Activated T-helper 1 cell treated with anti-CD3 and anti-CD28 coated beads, Interleukin-2, amount 50 U/mL, for 16 hours (primary cell): ENCODE data around the gene XDH.

ENCODE experiments used
- DNase-seq, 2 donors: peaks; one replicate each; pipeline ENCODE4 v3.0.0-alpha.2; 2020; ENCODE audit warnings: low read depth in 1 of 2, low spot score in 1 of 2

The XDH gene

DNA sequence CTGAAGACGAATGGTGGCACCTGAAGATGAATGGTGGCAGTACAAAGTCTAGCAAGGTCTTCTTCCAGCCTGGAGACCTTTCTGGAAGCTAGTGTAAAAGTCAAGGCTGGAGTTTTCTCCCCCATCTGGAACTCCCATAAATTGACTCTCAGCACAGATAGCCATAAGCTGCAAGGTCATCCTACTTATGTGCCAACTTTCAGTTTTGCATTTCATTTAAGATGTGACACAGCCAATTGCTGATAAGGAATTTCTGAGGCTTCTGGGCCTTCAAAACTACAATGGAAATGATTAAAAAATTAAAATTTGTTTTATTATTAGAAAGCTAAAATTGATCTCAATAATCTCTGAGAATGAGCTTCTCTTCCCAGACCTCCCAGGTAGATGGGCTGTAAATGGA, 10.2 kb downstream of the XDH start:
- no peak for DNase-seq

DNA sequence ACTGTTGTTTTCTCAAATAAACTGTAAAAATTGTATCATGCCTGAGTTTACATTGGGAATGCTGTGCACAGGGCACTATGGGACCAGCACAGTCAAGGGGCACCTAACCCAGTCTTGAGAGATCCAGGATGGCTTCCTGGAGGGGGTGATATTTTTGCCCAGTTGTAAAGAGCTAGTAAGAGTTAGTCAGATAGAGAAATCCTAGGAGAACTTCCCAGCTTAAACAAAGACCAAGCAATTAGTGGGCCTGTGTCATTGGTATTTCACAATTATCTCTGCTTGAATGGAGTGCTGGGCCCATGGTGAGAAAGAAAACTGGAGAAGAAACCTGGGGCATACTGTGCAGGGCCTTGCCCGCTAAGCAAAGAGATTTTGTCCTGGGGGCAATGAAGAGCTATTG, 12.2 kb downstream of the XDH start:
- DNase-seq = no peak

DNA sequence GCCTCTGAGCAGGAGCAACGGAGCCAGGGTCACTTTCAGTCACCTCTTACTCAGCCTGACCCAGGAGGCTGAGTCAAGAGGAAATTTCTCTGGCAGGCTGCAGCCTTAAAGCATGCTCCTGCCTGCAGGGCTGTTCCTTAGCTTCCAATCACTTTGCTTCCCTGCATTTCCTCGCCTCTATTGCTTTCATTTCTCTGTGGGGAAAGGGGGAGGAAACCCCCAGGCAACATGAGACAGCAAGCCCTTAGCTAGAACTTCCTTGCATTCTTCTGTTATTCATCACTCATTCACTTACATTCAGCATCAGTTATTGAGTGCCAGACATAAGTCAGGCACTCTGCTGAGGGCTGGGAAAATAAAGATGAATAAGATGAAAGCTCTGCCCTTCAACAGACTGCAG, 13.0 kb downstream of the XDH start:
- DNase-seq = no peak

DNA sequence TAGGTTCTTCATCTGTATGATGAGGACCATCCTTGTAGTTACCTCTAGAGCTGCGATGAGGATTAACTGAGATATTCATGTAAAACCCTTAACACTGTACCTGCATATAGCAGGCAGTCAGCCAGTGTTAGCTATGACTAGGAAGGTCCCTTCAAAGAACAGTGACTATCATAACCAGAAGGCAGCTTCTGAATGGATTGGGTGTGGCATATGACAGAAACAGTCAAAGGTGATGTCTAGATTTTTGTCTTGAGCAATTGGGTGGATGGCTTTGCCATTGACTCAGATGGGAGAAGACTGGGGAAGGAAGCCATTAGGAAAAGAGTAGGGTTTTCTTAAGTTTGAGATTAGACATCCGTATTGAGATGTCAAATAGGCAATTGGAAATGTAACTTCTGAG, 15.7 kb downstream of the XDH start:
- no peak for DNase-seq

DNA sequence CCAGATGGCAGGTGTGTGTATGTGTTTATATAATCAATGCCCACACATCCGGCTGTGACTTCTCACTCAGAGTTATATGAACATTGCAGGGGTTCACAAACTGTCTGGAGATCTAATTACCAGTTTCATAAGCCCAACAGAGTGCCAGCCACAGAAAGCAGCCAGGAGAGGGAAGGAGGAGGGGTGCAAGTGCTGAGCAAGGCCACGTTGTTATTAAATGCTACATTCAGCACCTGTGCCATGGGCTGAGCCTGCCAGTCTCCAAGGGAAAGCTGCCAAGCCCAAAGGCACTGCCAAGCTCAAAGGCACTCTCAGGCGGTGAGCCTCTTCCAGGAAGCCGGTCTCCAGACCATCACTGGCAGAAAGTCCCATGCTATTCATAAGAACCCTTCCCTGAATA, 17.4 kb downstream of the XDH start:
- no peak for DNase-seq

DNA sequence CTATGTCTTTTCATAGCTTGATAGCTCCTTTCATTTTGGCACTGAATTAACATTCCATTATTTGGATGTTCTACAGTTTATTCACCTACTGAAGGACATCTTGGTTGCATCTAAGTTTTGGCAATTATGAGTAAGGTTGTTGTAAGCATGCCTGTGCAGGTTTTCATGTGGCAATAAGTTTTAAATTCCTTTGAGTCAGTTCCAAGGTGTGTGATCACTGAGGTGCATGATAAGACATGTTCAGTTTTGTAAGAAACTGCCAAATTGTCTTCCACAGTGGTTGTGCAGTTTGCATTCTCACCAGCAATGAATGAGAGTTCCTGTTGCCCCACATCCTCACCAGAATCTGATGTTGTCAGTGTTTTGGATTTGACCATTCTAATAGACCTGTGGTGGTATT, 24.2 kb downstream of the XDH start:
- DNase-seq = no peak

DNA sequence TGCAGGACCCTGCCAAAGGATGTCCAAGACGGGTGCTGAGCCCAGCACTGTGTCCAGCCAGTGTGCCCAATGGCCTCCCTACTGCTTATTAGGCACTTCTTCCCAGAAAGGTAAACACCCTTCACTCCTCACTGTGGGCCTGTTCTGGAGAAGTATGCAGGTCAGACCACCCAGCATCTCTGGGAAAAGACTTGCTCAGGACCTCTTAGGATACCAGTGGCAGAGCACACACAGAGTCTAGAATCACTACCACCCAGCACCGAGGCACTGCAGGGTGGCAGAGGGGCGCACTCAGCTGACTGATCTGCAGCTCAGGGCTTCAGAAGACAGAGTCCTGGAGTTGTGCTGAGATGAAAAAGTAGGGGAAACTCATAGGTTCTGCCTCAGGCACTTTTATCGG, 25.8 kb downstream of the XDH start:
- no peak for DNase-seq

DNA sequence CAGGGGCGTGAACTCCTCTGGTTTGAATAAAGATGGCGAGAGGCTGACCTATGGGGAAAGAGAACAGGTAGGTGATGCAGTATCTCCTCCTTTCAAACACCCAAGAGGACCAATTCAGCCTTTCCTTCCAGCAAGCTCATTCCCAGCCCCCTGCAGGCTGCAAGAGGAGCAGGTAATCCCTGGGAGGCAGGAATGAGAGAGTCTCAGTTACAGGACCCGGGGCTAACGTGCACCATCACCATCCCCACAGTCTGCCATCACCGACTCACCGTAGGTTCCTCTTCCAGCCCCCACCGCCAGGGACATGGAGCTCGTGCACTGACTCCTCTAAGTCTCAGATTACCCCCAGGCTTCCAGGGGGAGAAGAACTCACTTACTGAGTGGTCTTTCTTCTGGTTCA, 26.7 kb downstream of the XDH start:
- DNase-seq = no peak

DNA sequence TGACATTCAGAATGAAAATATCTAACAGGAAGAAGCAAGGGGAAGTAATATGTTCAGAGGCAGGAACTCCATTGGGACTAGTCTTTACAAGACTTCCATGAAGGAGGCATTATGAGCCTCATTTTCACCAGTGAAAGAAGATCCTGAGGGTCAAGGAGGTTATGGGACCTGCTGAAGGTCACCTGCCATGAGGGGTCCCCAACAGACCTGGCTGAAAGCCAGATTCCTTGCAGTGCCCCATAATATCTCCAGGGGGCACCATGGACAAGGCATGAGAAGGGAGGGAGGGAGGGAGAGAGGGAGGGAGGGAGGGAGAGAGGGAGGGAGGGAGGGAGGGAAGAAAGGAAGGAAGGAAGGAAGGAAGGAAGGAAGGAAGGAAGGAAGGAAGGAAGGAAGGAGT, 27.9 kb downstream of the XDH start:
- no peak for DNase-seq

DNA sequence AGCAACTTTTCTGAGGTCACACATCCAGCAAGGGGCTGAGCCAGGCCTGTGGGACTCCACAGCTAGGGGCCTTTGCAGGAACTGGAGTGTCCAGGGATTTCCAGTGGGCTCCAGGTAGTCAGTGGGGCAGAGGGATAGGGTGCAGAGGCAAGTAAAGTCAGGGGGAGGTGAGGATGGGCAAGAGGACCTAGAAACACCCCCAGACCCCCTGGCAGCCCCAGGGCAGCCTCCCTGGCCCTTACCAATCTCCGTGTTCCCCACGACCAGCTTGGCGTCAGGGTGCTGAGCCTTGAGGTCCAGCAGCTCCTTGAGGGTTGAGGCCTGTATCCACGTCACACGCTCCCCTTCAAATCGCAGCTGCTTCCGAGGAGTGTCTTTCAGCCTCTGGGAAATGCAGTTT, 28.4 kb downstream of the XDH start:
- DNase-seq = no peak

DNA sequence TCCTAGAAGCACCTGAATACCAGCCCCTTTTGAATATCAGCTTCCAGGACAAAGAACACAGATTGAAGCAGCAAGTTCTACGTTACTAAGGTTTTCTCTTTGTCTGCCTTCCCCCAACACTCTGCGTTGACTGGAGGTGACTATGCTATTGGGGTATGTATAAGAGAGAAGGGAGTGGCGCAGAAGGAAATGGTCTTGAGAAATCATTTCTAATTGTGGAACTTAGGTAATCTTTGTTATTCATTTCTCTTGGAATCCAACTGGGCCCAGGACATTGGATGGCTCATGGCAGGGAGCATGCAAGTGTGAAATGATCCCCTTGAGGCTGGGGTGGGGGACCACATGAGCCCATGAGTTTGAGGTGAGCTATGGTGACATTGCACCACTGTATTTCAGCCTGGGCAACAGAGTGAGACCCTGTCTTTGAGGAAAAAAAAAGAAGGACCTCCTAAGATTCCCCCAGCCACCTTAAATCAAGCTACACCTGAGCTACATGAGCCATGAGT, 29.7 kb downstream of the XDH start:
- no peak for DNase-seq

DNA sequence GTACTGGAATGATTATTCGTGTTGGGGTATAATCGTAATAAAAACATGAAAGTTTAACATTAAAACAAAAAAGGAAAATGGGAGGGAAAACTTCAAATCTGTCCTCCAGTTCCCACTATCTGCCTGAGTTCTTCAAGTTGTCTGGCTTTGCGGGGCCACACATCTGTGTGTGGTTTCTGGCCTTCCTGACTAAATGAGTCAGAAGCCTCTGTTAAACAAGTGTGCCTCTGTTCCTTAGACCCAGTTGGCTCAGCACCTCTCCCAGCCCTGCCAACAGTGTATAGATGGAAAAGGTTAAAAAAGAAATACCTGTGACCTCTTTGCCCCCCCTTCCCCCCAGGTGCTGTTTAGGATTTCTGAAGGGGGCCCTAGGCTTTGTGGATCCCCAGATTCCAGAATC, 30.2 kb downstream of the XDH start:
- no peak for DNase-seq

DNA sequence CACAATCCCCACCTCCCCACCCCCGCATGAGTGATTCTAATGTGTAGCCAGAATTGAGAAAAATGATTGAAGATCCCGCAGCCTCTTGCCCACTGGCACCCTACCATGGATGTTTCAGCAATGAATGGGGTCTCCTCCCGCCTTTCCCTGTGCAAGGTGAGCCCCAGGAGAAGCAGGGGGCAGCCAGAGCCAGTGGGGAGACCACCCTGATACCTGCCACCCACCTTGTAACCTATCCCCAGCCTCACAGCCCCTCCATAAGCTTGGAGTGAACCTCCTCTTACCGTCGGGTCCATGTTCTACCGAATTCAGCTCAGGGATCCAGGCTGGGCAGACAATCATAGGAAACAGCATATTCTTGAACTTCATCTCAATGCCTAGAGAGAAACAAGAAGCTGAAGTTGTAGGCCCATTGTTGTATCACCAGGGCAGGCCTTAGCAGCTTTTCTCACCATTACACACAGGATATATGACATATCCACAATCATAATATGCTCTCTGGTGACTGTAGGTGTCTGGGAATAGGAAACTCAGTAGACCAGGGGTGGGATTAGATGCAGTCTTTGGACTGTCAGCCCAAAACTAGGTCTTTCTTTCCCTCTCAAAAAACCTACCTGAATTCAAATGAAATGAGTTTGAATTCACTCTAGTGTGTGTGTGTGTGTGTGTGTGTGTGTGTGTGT, 30.9 kb downstream of the XDH start:
- no peak for DNase-seq

DNA sequence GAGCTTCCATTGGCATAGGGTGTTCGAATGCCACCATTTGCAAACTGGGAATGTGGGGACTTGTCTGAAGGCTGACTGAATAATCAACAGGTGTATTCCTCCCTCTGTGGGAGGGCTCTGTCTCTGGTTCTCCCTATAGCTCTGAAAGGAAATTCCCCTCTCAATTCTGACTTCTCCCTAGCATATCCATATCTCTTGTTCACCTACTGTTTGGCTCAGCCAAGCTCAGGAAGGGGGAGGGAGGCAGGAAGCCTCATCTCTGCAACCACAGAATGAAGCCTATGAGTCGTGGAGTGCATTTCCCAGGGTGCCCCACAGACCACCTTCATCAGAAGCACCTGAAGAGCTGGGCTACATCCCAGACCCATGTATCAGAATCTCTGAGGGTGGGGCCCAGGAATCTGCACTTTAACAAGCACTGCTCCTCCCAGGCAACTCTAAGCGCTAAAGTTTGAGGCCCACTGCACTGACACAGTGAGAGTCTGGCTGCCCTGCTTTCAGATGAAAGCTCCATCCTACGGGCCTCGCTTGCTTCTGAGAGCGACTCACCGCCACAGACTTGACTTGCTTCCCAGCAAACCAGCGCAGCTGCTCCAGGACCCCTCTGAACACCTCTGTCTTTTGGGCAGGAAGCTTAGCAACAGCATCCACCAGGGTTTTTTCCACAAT, 32.0 kb downstream of the XDH start:
- no peak for DNase-seq

DNA sequence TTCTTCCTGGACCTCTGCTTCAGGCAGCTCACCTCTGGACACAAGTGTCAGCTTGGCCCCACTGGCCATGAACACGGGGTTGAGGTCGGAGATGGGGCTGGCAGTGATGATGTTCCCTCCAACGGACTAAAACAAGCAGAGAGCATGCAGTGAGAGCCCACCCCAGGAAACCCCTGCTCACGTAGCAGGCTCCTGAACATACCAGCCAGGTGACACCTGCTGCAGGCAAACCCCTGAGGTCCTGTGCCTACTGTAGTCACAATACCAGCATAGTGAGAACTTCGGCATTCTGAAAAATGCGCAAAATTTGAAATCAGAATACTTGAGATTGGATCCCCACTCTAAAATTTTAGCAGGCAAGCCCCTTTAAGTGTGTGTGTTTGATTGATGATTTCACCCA, 32.9 kb downstream of the XDH start:
- DNase-seq = no peak

DNA sequence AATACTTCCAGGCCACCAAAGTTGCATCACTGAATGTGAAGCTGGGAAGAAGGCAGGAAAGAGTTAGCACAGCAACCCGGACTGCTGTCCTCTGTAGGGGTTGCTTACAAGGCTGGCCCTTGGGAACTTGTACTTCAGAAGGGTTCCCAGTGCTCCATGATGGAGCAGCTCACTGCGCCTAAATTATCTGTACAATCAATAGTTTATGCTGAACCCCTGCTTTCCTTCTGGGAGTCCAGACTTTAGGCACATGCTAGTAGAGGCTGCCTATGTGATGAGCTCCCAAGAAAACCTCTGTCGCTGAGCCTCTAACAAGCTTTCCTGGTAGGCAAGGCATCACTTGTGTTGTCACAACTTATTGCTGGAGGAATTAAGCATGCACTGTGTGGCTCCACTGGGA, 34.3 kb downstream of the XDH start:
- DNase-seq = no peak

DNA sequence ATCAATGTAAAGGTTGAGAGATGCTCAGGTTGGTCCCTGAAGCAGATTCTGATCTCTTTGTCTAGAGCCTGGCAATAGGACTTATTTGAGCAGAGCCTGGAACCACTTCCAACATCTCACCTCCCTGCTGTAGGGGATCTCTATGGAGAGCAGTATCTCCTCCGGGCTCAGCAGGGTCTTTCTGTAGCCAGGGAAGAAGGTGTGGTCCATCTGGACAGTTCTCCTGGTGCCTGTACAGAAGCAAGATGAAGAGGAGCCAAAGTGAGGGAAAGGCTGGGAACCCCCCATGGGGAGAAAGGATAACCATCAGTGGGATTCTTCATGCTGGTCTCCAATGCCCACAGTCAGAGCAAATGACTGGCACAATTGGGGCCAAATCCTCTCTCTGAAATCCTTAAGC, 34.8 kb downstream of the XDH start:
- DNase-seq = no peak

DNA sequence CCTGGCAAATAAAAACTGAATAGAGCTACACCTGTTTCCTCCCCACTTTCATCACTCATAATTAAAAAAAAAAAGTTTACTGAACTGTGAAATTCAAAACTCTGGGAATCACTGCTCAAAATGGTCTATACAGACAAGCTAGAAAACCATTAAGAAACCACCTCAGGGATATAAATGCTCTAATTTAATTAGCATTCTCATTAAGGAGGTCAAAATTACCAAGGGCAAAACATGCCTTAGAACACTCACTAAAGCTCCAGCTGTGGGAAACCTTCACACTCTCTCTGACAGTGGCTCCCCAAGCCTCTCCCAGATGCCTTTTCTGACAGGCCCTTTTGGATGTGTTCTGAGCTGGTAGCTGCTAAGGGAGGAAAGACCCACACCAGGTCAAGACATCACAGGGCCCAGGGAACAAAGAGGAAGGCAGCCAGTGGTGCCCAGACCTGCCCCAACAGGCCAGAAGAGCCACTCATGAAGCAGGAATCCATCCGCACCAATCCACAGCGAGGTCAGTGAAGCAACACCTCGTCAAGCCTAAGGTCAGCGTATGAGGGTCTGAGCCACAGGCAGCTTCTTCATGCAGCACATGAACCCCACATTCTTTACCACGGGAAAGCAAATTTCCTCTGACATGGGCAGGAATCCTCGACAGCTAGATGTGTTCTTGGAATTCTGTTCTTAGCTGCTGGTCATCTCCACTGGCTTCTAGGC, 35.6 kb downstream of the XDH start:
- DNase-seq = no peak

DNA sequence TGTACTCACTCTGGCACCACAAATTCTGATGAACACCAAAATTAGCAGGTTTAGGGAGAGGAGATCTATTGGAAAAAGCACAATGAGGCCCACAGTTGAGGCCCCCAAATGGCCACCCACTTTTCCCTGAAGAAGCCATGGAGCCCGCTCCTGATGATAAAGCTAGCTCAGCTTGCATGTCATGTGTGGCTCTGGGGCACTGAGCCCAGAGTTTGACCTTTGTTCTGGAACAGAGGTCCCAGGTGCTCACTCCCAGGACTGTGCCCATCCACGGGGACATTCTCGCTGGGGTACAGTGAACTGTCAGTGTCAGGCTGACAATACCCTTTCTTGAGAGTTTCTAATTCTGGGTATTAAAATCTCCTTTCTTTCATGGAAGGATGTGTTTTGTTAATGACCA, 36.2 kb downstream of the XDH start:
- DNase-seq = no peak

DNA sequence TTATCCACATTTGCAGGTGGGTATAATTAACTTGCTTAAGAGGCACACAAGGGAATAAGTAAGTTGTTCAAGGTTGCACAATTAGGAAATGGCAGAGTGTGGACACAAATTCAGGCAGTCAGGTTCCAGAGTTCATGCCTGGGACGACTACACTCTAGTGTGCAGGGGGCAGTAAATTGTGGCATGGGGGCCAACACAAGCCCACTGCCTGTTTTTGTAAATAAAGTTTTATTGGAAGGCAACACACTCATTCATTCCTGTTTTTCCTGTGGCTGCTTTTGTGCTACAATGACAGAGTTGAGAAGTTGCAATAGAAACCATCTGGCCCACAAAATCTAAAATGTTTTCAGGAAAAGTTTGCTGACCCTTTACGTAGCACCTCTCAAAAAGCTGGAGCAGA, 41.4 kb downstream of the XDH start:
- DNase-seq = no peak

DNA sequence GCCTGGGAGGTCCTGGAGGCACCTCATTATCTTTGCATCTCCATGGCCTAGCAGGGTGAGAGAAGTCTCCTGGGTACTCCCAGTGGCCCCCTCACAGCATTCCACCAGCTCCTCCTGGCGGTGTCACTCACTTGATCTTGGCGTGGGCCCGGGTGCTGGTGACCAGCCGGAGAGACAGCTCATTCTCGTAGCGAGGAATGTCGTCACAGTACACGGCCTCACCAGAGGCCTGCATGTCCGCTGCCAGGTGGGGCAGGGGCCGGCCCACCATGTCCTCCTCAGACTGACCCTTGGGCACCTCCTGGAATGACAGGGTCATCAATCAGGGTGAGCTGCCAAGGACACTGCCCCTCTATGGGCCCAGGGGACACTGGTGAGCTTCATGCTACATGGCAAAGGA, 42.4 kb downstream of the XDH start:
- DNase-seq = no peak

DNA sequence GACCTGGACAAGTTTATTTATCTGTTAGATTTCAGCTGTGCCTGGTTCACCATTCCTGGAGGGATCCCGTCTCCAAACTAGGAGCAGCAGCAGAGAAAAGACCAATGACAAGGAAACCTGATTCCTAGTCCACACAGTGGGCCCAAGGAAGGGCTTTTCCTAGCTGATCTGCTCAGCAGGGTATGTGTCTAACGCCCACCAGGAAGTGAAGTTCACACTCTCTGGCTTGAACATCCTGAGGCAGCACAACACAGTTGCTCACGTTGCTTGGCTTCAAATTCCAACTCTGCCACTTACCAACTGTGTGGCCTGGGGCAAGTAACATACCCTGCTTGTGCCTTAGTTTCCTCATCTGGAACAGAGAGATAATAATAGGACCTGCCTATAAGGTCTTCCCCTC, 42.9 kb downstream of the XDH start:
- no peak for DNase-seq

DNA sequence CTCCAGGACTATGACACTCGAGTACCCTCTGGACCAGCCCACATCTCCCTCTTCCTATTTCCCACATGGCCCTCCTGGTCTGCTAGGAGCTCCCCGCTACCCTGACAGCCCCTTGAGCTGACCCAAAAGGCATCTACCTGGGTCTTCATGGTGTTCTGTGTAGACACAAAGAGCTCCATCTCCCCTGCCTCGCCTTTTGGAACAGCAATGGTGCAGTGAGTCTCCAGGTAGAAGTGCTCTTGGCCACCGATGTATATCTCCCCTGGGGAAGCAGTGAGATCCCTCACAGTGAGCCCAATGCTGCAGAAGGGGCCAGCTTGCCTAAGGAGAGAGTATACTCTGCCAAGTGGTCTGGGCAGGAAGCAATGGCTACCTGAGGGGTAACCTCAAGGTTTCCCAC, 47.8 kb downstream of the XDH start:
- DNase-seq = no peak
